ENCODE measurements around the gene FAM89B.

FAM89B gene

GRCh38 chr11:65538915-65539743, 33.2 kb upstream of the FAM89B start:
- FAIRE-seq: no peak
- no peak for DNase-seq (ENCODE audit: insufficient read length, low spot score)

DNA sequence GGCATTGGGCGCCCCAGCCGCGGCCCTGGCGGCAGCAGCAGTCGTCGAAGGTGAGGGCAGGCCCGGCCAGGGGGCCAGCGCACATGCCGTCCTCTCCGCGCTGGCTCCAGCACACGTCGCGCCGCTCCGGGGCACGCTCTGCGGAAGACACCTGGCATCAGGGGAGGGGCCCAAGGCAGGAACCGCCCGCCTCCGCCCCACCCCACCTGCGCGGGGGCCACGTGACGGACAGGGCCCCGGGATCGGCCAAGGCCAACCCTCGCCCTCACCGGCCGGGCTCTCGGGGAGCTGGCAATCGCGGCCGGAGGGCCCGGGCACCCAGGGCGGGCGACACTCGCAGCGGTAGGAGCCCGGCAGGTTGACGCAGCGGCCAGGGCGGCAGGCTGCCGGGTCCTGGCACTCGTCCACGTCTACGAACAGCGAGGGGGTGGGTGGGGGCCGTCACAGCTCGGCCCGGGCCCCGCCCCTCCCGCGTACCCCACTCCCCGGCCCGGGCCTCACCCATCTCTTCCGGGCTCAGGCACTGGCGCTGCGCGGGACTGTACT, 32.5 kb upstream of the FAM89B start:
- DNase-seq (ENCODE audit: insufficient read length, low spot score) (peak; percentile 94), FAIRE-seq (no peak)

DNA sequence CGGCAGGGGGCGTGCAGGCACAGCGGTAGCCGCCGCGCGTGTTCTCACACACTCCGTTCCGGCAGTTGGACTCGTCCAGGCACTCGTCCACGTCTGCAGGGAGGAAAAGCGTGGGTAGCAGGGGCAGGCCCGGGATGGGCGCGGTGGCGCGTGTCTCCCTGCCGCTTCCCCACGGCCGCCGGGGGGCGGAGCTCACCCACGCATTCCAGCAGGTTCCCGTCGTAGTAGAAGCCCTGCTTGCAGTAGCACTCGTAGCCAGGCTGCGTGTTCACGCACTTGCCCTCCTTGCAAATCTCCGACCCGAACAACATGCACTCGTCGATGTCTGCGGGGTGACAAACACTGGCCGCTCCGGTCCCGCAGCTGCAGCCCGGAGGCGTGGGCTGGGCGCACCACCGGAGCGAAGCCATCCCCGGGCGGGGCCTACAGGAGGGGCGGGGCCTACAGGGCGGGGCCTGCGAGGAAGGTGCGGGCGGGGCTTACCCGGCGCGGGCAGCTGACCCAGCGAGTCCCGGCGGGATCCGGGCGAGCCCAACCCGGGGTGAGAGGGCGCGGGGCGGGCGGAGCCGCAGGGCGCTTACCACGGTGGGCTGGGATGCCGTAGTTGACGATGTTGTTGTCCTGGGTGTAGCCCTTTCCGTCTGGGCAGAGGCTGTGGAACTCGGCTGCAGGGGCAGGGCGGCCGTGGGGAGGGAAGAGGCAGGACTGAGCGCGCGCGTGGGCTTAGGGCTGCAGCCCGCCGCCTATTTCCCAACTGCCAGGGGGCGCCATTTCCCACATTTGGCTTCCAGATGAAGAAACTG, 31.8 kb upstream of the FAM89B start:
- FAIRE-seq: peak; percentile 92

GRCh38 chr11:65541093-65541982, 31.0 kb upstream of the FAM89B start:
- FAIRE-seq (peak; percentile 47), DNase-seq (ENCODE audit: insufficient read length, low spot score) (no peak)

More for the DNA sequence above, 31.8 kb upstream of the FAM89B start:
- peak; percentile 99 for DNase-seq (ENCODE audit: insufficient read length, low spot score)

- FAIRE-seq: no peak
These were observed 29.5 kb upstream of the FAM89B start for GRCh38 chr11:65542738-65543390.

GRCh38 chr11:65545853-65546216, 26.5 kb upstream of the FAM89B start:
- DNase-seq (ENCODE audit: insufficient read length, low spot score) (no peak), FAIRE-seq (no peak)

More at GRCh38 chr11:65542738-65543390, 29.5 kb upstream of the FAM89B start:
- no peak for DNase-seq (ENCODE audit: insufficient read length, low spot score)

- peak; percentile 68 for FAIRE-seq
- peak; percentile 99 for DNase-seq (ENCODE audit: insufficient read length, low spot score)
These were observed 25.9 kb upstream of the FAM89B start for GRCh38 chr11:65546217-65546958.

GRCh38 chr11:65547446-65548125, 24.8 kb upstream of the FAM89B start:
- DNase-seq (ENCODE audit: insufficient read length, low spot score) (no peak), FAIRE-seq (no peak)

- DNase-seq (ENCODE audit: insufficient read length, low spot score) (no peak), FAIRE-seq (no peak)
These were observed 23.9 kb upstream of the FAM89B start for GRCh38 chr11:65548395-65548794.

- no peak for FAIRE-seq
- no peak for DNase-seq (ENCODE audit: insufficient read length, low spot score)
These were observed 23.2 kb upstream of the FAM89B start for GRCh38 chr11:65549096-65549495.

GRCh38 chr11:65551572-65552387, 20.6 kb upstream of the FAM89B start:
- peak; percentile 89 for DNase-seq (ENCODE audit: insufficient read length, low spot score)
- FAIRE-seq: peak; percentile 77

DNA sequence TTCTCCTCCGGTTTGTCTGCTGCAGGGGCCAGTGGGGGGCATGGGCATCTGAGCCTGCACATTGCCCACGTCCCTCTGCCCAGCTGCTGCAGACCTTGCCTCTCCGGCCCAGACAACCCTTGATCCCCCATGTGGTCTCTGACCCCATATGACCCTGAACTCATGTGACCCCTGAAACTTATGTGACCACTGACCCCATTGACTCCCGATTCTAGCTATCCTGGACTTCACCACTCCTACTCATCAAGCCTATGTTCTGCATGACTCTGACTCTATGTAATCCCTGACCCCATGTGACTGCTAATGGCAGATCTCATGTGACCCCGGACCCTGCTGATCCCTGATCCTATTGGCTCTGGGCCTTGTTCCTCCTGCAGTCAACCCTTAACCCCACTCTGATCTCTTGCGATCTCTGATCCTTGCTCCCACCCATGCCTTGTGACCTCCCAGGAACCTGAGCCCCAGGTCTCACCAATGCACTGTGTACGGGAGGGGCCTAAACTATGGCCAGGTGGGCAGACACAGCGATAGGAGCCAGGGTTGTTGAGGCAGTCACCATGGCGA, 19.9 kb upstream of the FAM89B start:
- FAIRE-seq (no peak), DNase-seq (ENCODE audit: insufficient read length, low spot score) (no peak)

DNA sequence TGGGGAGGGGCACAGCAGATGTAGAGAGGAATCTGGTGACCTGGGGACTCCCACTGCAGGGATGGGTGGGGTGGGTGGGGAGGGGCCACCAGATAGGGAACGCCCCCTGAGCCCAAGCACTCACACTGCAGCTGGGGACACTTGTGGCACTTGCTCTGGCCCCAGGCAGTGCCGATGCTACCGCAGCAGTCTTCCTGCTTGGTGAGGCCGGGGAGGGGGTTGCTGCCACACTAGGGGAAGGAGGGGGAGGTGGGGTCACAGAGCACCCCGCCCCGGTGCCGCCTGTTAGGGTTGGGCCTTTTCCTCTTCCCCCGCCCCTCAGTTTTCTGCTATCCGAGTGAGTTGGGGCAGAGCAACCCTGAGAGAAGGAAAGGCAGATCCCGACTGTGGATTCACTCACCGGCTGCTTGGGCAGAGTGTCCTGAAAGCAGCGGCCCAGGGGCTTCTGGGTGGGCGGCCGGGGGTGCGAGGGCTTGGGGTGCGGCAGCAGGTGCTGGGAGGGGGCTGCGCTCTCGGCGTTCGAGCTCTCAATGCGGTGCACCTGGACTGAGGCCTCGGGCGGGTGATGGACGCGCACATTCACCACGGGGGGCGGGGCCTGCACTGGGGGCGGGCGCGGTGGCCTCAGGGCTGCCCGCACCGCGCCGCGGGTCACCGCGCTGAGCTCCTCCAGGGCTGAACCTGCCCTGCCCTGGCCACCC, 18.9 kb upstream of the FAM89B start:
- DNase-seq (ENCODE audit: insufficient read length, low spot score) (no peak), FAIRE-seq (no peak)

DNA sequence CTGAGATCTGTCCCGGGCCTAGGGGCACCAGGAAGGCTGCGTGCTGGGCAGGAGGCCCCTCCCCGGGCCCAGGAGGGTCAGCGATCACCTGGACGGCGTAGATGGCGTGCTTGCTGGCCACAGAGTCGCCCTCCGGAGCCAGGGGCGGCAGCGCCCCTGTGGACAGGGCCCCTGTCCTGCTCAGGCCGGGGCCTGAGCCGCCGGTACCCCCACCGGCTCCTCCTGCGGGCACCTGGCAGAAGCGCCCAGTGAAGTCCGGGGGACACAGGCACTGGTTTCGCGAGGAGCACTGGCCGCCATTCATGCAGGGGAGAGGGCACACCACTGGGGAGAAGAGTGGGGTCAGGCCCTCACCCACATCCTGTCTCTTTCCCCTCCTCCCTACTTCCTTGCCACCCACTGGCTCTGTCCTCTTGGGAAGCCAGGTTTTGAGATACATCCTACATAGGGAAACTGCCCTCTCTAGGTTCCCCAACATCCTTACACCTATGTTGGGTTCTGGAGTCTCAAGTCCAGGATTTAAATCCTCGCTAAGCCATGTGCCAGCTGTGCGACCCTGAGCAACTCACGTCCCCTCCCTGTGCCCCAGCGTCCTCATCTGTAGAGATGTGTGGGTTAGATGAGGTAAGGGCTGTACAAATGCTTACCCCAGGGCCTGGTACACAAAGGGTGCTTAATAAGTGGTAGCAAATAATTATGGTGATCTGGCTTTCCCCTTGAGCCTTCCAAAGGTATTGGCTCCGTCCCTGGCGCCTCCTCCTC, 18.1 kb upstream of the FAM89B start:
- DNase-seq (ENCODE audit: insufficient read length, low spot score) (no peak), FAIRE-seq (no peak)

GRCh38 chr11:65554842-65555430, 17.4 kb upstream of the FAM89B start:
- FAIRE-seq (no peak), DNase-seq (ENCODE audit: insufficient read length, low spot score) (no peak)

DNA sequence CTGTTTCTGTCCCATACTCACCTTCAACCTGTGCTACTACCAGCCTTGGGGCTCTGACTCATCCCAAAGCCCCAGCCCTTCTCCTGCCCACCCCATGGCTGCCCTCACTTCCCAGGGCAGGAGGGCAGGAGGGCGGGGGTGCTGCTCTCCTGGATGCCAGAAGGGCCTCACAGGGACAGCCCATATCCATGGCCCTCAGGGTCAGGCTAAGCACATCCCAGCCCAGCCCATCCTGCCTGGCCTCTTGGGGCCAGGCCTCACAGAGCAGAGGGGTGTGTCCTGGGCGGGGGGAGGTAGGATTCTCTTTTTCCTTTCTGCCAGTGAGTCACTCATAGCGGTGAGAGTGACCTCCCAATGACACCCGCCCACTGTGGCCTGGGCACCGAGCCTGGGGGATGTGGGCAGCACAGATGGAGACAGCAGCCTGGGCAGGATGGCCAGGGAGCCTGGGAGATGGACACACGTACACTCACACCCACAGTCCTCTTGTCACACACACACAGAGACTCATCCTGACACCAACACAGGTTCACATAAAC, 16.6 kb upstream of the FAM89B start:
- DNase-seq (ENCODE audit: insufficient read length, low spot score): no peak

More for the DNA sequence above, 16.6 kb upstream of the FAM89B start:
- FAIRE-seq: no peak
